Small intestine (tissue), 7 donors: ENCODE measurements around the gene DGKH. TPM values are rescaled to one million over a fixed set of nuclear protein-coding genes. Genes with fewer than 3 reads are reported as not detected.

Experiments used
- DNase-seq, 2 donors: peaks; one replicate each; pipeline versions ENCODE4 v3.0.0 to v3.0.0-alpha.2; 2013
- FAIRE-seq: peaks from 2 replicates; lab custom pipeline; 2012; peaks lifted over from hg19 to GRCh38; lab: Jason Lieb, UNC
- H3K27ac ChIP-seq, 3 donors: one replicate each; pipeline ENCODE4 v1.5.1; 2013; ENCODE audit warnings: low read length in 2 of 3, mild to moderate bottlenecking in 2 of 3, control low read depth in 1 of 3, inconsistent platforms in 1 of 3, low read depth in 1 of 3, moderate library complexity in 1 of 3
- H3K27me3 ChIP-seq, 3 donors: one replicate each; pipeline ENCODE4 v1.6.1; 2013; ENCODE audit warnings: low read length in 3 of 3, inconsistent platforms in 1 of 3; ENCODE audit not compliant: control insufficient read depth in 3 of 3, insufficient read depth in 3 of 3
- H3K36me3 ChIP-seq, 3 donors: one replicate each; pipeline ENCODE4 v1.6.1; 2013; ENCODE audit warnings: low read length in 3 of 3, inconsistent platforms in 1 of 3, low read depth in 1 of 3, mild to moderate bottlenecking in 1 of 3, moderate library complexity in 1 of 3; ENCODE audit not compliant: control insufficient read depth in 3 of 3, insufficient read depth in 2 of 3
- H3K4me1 ChIP-seq, 3 donors: one replicate each; pipeline ENCODE4 v1.6.1; 2013; ENCODE audit warnings: low read length in 2 of 3, inconsistent platforms in 1 of 3, low read depth in 1 of 3, mild to moderate bottlenecking in 1 of 3, moderate library complexity in 1 of 3; ENCODE audit not compliant: control insufficient read depth in 3 of 3, insufficient read depth in 2 of 3
- H3K4me3 ChIP-seq, 3 donors: one replicate each; pipeline ENCODE4 v1.5.1; 2013; ENCODE audit warnings: low read length in 3 of 3, control low read depth in 1 of 3, inconsistent platforms in 1 of 3, low read depth in 1 of 3, mild to moderate bottlenecking in 1 of 3, moderate library complexity in 1 of 3
- H3K9me3 ChIP-seq, 2 donors: one replicate each; pipeline ENCODE4 v1.6.1; 2013; ENCODE audit warnings: low read depth in 1 of 2, low read length in 1 of 2; ENCODE audit not compliant: control insufficient read depth in 2 of 2, insufficient read depth in 1 of 2
- WGBS, 3 donors: extraction: QIAGEN DNeasy Blood & Tissue Kit; methylation state at CpG; one replicate each; pipeline ENCODE4 v1.1.7; 2013; 5-methylcytosine and 5-hydroxymethylcytosine counted together
- polyA plus RNA-seq, 4 donors: library from polyadenylated mRNA; stranded (reverse) in 3 of 4; unstranded in 1 of 4; fragments of 200-250 nt in 3 of 4; fragments of 120-200 nt in 1 of 4; gene quantifications; one replicate each; pipeline versions ENCODE4 v1.2.1 to v1.2.3, GENCODE V29; 2013
- donor health status: healthy with polysubstance abuse.
- donor health status: control.
- donor health status: control.
- donor health status: Bipolar disorder and iron deficiency.
- donor health status: healthy.

The DGKH gene
- polyA plus RNA-seq, 4 donors: 0.45 to 4.5 (median 2.0) TPM

DNA sequence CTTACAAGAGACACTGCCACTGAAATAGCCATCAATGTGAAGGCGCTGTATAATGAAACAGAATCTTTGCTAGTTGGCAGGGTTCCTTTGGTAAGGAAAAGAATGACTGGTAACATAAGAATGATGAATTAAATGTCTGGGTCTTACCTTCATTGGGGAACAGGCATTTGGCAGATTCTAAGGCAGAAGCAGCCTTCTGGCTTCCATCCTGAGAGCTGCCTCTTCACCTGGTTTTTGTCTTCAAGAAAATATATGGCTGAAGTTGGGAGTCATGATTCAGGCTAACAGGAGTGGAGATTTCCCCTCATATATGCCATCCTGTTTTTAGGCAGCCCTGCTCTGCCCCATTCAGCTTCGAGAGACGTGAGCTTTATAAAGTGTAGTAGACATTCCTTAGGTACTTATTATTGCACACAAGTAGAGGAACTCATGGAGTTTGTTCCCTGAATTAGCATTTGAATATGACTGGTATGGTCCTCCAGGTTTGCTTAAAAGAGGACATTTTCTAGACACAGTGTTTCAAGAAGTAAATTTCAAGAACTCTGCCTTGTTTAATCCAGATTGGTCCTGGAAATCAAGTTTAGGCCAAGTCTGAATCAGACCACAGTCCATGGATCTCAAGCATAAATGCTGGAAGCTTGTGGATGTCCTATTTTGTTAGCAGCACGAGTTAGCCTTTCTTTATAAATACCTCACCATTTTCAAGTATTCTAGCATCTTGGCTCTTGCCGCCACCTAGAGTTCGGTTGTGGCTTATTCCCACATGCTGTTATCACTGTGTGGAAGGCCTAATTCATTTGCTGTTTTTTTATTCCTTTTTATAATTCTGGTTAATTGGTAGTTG is 167.4 kb downstream of the DGKH start:
- peaks cover 4 to 16% (median 4%) of the 10 kb centered on the region in 3 donors for H3K36me3 ChIP-seq
- no peak overlapping the region for H3K4me3 ChIP-seq
- H3K4me1 ChIP-seq: no peaks in the 10 kb centered on the region
- no peak for FAIRE-seq
- no peak overlapping the region for H3K27ac ChIP-seq
- H3K27me3 ChIP-seq: no peaks in the 10 kb centered on the region
- WGBS, 3 donors: 71 to 75% (median 72%) methylated on average over 6 of the region's 6 CpGs
- no peaks in the 10 kb centered on the region for H3K9me3 ChIP-seq
- peak; percentile 18 to 33 for DNase-seq

DNA sequence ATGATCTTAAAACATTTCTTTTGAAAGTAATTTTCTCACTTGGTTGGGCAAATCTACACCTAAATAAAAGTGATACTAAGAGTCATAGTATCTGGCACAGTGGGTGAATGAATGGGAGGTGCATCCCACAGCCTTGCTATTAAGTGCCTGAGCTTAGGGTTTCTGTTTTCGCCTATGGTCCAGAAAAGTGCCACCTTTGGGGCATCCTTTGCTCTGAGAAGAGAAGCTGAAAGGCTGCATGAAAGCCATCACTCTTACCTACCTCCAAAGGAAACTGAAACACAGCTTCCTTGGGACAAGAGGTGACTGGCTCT is 167.9 kb downstream of the DGKH start:
- Histone ChIP-seq H3K36me3 (peaks cover 4 to 16% (median 4%) of the 10 kb centered on the region in 3 donors), H3K27me3 (no peaks in the 10 kb centered on the region), H3K27ac (no peak overlapping the region), H3K4me3 (no peak overlapping the region), H3K9me3 (no peaks in the 10 kb centered on the region), H3K4me1 (no peaks in the 10 kb centered on the region)
- FAIRE-seq (no peak), DNase-seq (no peak)
- 94 to 100% (median 95%) methylated on average over 1 of the region's 1 CpG for WGBS, 3 donors

GRCh38 chr13:42218576-42218975 is 170.1 kb downstream of the DGKH start:
- no peak overlapping the region for H3K27ac ChIP-seq
- no peaks in the 10 kb centered on the region for H3K9me3 ChIP-seq
- no peaks in the 10 kb centered on the region for H3K27me3 ChIP-seq
- H3K4me1 ChIP-seq: no peaks in the 10 kb centered on the region
- no peak for DNase-seq
- H3K4me3 ChIP-seq: no peak overlapping the region
- peaks cover 2 to 13% (median 4%) of the 10 kb centered on the region in 3 donors for H3K36me3 ChIP-seq
- 96 to 99% (median 97%) methylated on average over 3 of the region's 3 CpGs for WGBS, 3 donors
- FAIRE-seq: no peak

DNA sequence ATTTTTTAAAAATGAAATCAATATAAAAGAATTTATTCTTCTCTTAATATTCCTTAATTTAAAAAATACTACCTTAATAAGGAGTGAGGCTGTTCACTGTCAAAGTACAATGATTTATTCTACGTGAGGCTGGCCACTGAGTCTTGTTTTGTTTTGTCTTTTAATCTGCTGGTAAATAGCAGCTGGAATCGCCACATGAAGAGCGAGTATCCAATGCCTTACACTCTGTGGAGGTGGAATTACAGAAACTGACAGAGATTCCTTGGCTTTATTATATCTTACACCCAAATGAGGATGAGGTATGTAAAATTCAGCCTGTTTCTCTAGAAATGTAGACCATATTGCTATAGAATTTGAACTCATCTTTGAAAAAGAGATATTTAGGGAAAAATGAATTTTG is 170.6 kb downstream of the DGKH start:
- H3K27me3 ChIP-seq: no peaks in the 10 kb centered on the region
- DNase-seq: no peak
- H3K36me3 ChIP-seq: peaks cover 2 to 13% (median 4%) of the 10 kb centered on the region in 3 donors
- no peaks in the 10 kb centered on the region for H3K9me3 ChIP-seq
- H3K27ac ChIP-seq: no peak overlapping the region
- no peak overlapping the region for H3K4me3 ChIP-seq
- WGBS, 3 donors: 95 to 97% (median 95%) methylated on average over 3 of the region's 3 CpGs
- FAIRE-seq: no peak
- H3K4me1 ChIP-seq: no peaks in the 10 kb centered on the region

DNA sequence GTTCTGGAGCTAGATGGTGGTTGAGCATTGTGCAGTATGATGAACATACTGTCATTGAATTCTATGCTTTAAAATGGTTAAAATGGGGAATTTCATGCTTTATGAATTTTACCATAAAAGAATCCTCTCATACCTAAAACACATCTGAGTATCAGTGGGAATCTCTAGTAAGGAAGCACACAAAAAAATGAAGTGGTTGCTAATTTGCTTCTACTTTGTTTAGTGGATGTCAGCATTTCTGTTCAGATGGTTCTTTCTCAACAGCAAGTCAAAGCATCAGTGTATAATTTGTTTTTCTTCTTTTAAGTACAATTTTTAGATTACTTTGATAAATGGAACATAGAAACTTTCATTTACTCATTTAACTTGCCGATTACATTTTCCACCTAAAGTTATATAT is 171.4 kb downstream of the DGKH start:
- H3K27ac ChIP-seq: no peak overlapping the region
- H3K4me3 ChIP-seq: no peak overlapping the region
- no peaks in the 10 kb centered on the region for H3K27me3 ChIP-seq
- H3K9me3 ChIP-seq: no peaks in the 10 kb centered on the region
- DNase-seq (no peak), FAIRE-seq (no peak)
- 91 to 97% (median 97%) methylated on average over 1 of the region's 1 CpG for WGBS, 3 donors
- peaks cover 2 to 10% (median 2%) of the 10 kb centered on the region in 3 donors for H3K36me3 ChIP-seq
- no peaks in the 10 kb centered on the region for H3K4me1 ChIP-seq

DNA sequence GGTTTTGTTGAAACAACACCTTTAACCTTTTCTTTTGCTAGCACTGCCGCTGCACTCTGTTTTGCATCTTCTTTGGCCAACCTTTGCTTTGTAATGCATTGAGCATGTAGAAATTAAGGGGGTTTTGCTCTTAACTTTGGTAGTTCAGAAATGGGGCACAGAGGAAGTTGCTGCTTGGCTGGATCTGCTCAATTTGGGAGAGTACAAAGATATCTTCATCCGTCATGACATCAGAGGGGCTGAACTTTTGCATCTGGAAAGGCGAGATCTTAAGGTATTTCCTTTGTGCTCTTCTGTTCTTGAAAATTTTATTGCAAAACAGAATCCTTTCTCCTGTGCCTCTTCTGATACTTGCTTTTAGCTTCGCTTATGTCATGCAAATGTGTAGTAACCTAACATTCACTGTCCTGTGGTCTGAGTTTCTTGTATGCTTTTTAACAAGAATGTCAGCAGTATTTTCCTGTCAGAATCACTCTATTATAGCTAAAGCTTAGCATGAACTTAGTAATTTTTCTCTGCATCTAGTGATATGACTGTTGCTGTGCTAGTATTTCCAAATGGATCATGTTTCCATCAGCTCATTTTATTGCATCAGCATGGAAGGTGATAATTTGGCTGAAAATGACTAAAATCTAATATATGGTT is 172.8 kb downstream of the DGKH start:
- FAIRE-seq (no peak), DNase-seq (no peak)
- WGBS, 3 donors: 93 to 96% (median 94%) methylated on average over 4 of the region's 4 CpGs
- no peaks in the 10 kb centered on the region for H3K27me3 ChIP-seq
- H3K4me1 ChIP-seq: no peaks in the 10 kb centered on the region
- H3K9me3 ChIP-seq: no peaks in the 10 kb centered on the region
- no peak overlapping the region for H3K27ac ChIP-seq
- peaks cover 0 to 14% (median 2%) of the 10 kb centered on the region in 3 donors for H3K36me3 ChIP-seq
- no peak overlapping the region for H3K4me3 ChIP-seq

- FAIRE-seq: no peak
- no peaks in the 10 kb centered on the region for H3K4me1 ChIP-seq
- 96 to 98% (median 97%) methylated on average over 4 of the region's 4 CpGs for WGBS, 3 donors
- no peak overlapping the region for H3K27ac ChIP-seq
- no peak overlapping the region for H3K4me3 ChIP-seq
- DNase-seq: no peak
- peaks cover 0 to 6% (median 2%) of the 10 kb centered on the region in 3 donors for H3K36me3 ChIP-seq
- H3K9me3 ChIP-seq: no peaks in the 10 kb centered on the region
- H3K27me3 ChIP-seq: no peaks in the 10 kb centered on the region
These were observed 175.2 kb downstream of the DGKH start for GRCh38 chr13:42223681-42224080.

DNA sequence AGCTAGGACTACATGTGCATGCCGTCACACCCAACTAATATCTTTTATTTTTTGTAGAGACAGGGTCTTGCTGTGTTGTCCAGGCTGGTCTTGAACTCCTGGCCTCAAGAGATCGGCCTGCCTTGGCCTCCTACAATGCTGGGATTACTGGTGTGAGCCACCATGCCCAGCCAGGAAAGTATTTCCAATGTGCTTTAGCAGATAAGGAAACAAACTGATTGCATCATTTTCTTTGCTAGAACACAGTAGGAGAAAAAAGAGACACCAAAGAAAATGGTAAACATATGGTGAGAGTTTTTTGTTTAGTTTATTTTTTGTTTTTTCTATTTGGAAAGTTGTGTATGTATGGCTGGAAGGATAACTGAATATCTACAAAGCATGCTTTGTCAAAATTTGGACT is 176.6 kb downstream of the DGKH start:
- FAIRE-seq (no peak), DNase-seq (no peak)
- peaks cover 0 to 6% (median 4%) of the 10 kb centered on the region in 3 donors for H3K36me3 ChIP-seq
- H3K4me1 ChIP-seq: no peaks in the 10 kb centered on the region
- no peaks in the 10 kb centered on the region for H3K9me3 ChIP-seq
- no peak overlapping the region for H3K27ac ChIP-seq
- H3K27me3 ChIP-seq: no peaks in the 10 kb centered on the region
- no peak overlapping the region for H3K4me3 ChIP-seq
- WGBS, 3 donors: 92 to 98% (median 95%) methylated on average over 2 of the region's 2 CpGs
